ENCODE measurements around the gene APRT.

APRT gene

DNA sequence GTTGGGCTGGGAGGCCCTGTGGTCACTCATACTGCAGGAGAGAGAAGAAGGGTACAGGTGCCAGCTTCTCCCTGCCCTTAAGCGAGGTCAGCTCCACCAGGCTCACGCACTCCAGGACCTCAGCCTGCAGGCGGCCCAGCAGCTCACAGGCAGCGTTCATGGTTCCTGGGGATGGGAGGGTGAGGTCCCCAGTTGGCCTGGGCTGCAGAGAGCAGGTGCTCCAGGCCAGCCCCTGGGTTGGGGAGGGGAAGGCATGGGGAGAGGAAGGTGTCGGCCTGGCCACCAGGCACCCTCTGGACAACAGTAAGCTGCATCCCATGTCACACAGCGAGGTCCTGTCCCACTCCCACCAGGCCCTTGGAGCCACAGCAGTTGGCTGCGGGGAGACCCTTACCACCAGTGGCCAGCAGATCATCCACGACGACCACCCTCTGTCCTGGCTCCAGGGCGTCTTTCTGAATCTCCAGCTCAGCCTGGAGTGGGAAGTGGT, 2.0 kb downstream of the APRT start:
- H3K27ac ChIP-seq (ENCODE audit: low read length) = no peak overlapping the region
- TF ChIP-seq, protein P1, sequence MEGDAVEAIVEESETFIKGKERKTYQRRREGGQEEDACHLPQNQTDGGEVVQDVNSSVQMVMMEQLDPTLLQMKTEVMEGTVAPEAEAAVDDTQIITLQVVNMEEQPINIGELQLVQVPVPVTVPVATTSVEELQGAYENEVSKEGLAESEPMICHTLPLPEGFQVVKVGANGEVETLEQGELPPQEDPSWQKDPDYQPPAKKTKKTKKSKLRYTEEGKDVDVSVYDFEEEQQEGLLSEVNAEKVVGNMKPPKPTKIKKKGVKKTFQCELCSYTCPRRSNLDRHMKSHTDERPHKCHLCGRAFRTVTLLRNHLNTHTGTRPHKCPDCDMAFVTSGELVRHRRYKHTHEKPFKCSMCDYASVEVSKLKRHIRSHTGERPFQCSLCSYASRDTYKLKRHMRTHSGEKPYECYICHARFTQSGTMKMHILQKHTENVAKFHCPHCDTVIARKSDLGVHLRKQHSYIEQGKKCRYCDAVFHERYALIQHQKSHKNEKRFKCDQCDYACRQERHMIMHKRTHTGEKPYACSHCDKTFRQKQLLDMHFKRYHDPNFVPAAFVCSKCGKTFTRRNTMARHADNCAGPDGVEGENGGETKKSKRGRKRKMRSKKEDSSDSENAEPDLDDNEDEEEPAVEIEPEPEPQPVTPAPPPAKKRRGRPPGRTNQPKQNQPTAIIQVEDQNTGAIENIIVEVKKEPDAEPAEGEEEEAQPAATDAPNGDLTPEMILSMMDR (IDR thresholded peaks at IDR 0.05; ENCODE audit: low read depth, low read length) = no peak
- TF ChIP-seq EZH2phosphoT487 (IDR thresholded peaks at IDR 0.05; ENCODE audit: low read depth) = no peak

DNA sequence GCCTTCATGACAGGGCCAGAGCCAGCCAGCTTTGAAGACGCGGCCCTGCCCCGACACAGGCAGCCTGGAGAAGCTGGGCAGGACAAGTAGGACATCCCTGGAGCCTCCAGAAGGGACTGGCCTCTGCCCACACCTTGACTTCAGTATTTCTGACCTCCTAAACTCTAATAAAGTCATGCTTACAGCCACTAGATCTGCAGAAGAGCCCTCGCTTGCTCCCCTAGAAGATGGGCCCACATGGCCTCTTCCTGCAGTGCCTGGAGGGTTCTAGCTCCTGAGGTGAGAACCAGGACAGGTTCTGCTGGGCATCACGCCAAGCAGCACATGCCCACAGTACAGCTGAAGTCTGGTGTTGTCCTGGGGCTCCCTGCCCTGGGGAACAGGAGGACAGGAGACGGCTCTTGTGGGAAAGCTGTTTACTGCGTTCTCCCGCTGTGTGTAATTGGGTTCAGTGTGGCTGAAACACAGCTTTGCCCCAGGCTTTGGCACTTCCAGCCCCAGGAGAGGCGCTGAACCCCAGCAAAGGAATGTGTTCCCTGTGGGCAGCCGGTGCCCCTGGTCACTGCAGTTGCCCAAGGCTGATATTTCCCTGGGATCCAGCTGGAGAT, 2.6 kb downstream of the APRT start:
- Histone ChIP-seq H3K27me3 (ENCODE audit: low read depth, low read length) (no peaks in the 10 kb centered on the region), H3K27ac (ENCODE audit: low read length) (no peak overlapping the region), H3K79me2 (ENCODE audit: low read length) (peaks cover 45% of the 10 kb centered on the region), H3K4me3 (ENCODE audit: low read length) (no peak overlapping the region), H3K4me2 (ENCODE audit: low read length) (no peak overlapping the region), H3K9me3 (ENCODE audit: insufficient read depth, low read length) (no peaks in the 10 kb centered on the region), H4K20me1 (ENCODE audit: insufficient read depth, low read length) (peaks cover 26% of the 10 kb centered on the region), H3K4me1 (ENCODE audit: low read length) (peaks cover 17% of the 10 kb centered on the region), H3K36me3 (replicated peaks; ENCODE audit: low read depth, low read length) (peaks cover 47% of the 10 kb centered on the region), H3K9ac (ENCODE audit: low read length) (no peak overlapping the region), H2AFZ (ENCODE audit: low read depth, low read length) (no peak overlapping the region)
- no peak for TF ChIP-seq EZH2phosphoT487 (IDR thresholded peaks at IDR 0.05; ENCODE audit: low read depth)
- TF ChIP-seq, protein P1 (IDR thresholded peaks at IDR 0.05; ENCODE audit: low read depth, low read length) = no peak

More for the DNA sequence above, 2.0 kb downstream of the APRT start:
- Histone ChIP-seq H4K20me1 (ENCODE audit: insufficient read depth, low read length) (peaks cover 25% of the 10 kb centered on the region), H3K79me2 (ENCODE audit: low read length) (peaks cover 40% of the 10 kb centered on the region), H3K9me3 (ENCODE audit: insufficient read depth, low read length) (no peaks in the 10 kb centered on the region), H3K4me3 (ENCODE audit: low read length) (peak overlapping the region; percentile 84), H3K27me3 (ENCODE audit: low read depth, low read length) (no peaks in the 10 kb centered on the region), H3K4me2 (ENCODE audit: low read length) (peak overlapping the region; percentile 80), H3K36me3 (replicated peaks; ENCODE audit: low read depth, low read length) (peaks cover 44% of the 10 kb centered on the region), H3K9ac (ENCODE audit: low read length) (peak overlapping the region; percentile 73; the same call in 1 of the 2 replicates), H2AFZ (ENCODE audit: low read depth, low read length) (no peak overlapping the region), H3K4me1 (ENCODE audit: low read length) (peaks cover 16% of the 10 kb centered on the region)

DNA sequence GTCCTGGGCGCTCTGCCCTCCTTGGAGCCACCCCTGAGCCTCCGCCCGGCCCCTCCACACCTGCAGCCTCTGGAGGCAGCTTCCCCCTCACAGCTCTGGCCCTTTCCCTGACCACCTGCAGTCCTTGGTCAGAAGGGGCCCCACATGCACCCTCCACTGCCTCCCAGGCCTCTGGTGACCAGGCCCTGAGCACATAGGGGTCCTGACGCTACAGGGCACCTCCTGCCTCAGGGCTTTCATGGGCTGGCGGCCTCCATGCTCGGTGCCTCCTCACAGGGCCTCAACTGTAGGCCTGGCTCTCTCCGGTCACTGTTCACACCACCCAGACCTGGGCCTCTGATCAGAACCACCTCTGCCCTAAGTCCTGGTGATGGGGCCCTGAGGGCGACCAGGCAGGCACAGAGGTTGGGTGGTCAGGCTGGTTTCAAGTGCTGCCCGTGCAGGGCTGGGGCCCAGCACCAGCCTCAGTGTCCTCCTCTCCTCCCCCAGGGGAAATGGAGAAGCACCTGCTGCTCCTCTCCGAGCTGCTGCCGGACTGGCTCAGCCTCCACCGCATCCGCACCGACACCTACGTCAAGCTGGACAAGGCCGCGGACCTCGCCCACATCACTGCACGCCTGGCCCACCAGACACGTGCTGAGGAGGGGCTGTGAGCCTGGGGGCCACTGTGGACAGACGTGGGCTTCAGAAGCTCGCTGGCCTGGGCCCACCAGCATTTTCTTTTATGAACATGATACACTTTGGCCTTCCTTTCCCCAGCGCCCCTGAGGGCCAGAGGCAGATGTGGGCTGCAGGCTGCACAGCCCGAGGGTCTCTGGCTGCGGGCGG, 3.9 kb downstream of the APRT start:
- Histone ChIP-seq H3K9me3 (ENCODE audit: insufficient read depth, low read length) (no peaks in the 10 kb centered on the region), H3K4me1 (ENCODE audit: low read length) (peaks cover 17% of the 10 kb centered on the region), H4K20me1 (ENCODE audit: insufficient read depth, low read length) (peaks cover 26% of the 10 kb centered on the region), H3K27ac (ENCODE audit: low read length) (no peak overlapping the region), H3K4me2 (ENCODE audit: low read length) (no peak overlapping the region), H3K79me2 (ENCODE audit: low read length) (peaks cover 51% of the 10 kb centered on the region), H3K4me3 (ENCODE audit: low read length) (no peak overlapping the region), H3K9ac (ENCODE audit: low read length) (no peak overlapping the region), H3K36me3 (replicated peaks; ENCODE audit: low read depth, low read length) (peaks cover 47% of the 10 kb centered on the region), H3K27me3 (ENCODE audit: low read depth, low read length) (no peaks in the 10 kb centered on the region), H2AFZ (ENCODE audit: low read depth, low read length) (no peak overlapping the region)
- no peak for TF ChIP-seq EZH2phosphoT487 (IDR thresholded peaks at IDR 0.05; ENCODE audit: low read depth)
- TF ChIP-seq, protein P1 (IDR thresholded peaks at IDR 0.05; ENCODE audit: low read depth, low read length) = no peak

DNA sequence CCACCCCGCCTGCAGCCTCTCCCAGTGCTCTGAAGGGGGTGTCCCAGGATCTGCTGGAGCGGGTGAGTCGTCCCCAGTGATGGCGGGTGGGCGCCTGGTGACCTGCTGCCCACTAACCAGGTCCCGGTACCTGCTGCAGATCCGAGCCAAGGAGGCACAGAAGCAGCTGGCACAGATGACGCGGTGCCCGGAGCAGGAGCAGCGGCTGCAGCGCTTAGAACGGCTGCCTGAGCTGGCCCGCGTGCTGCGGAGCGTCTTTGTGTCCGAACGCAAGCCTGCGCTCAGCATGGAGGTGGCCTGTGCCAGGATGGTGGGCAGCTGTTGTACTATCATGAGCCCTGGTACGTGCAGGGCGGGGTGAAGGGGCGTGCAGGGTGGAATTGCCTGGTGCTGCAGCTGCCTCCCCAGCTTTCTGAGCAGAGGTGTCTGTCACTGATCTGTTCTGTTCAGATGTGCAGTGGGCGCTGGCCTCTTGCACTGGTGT, 4.5 kb downstream of the APRT start:
- Histone ChIP-seq H3K4me2 (ENCODE audit: low read length) (no peak overlapping the region), H3K27ac (ENCODE audit: low read length) (no peak overlapping the region), H3K36me3 (replicated peaks; ENCODE audit: low read depth, low read length) (peaks cover 47% of the 10 kb centered on the region), H3K9ac (ENCODE audit: low read length) (no peak overlapping the region), H2AFZ (ENCODE audit: low read depth, low read length) (no peak overlapping the region), H3K9me3 (ENCODE audit: insufficient read depth, low read length) (no peaks in the 10 kb centered on the region), H3K27me3 (ENCODE audit: low read depth, low read length) (no peaks in the 10 kb centered on the region), H4K20me1 (ENCODE audit: insufficient read depth, low read length) (peaks cover 26% of the 10 kb centered on the region), H3K4me1 (ENCODE audit: low read length) (peaks cover 18% of the 10 kb centered on the region), H3K79me2 (ENCODE audit: low read length) (peaks cover 51% of the 10 kb centered on the region), H3K4me3 (ENCODE audit: low read length) (no peak overlapping the region)
- TF ChIP-seq, protein P1 (IDR thresholded peaks at IDR 0.05; ENCODE audit: low read depth, low read length) = no peak
- no peak for TF ChIP-seq EZH2phosphoT487 (IDR thresholded peaks at IDR 0.05; ENCODE audit: low read depth)

Data from OCI-LY3 (cell line).